Ovary (tissue), 9 donors: ENCODE results near the gene PTPRN2. TPM values are rescaled to one million over a fixed set of nuclear protein-coding genes. Genes with fewer than 3 reads are reported as not detected.

Experiments used
- DNase-seq, 5 donors: peaks; one replicate each; pipeline ENCODE4 v3.0.0-alpha.2; 2019 to 2020
- H3K27ac ChIP-seq, 2 donors: fragments of 200-600 bp; one replicate each; pipeline versions ENCODE4 v1.5.1 to v1.8.0; 2019 to 2022
- H3K27me3 ChIP-seq: fragments of 200-600 bp; one replicate; pipeline ENCODE4 v1.8.0; 2022
- H3K36me3 ChIP-seq: fragments of 200-600 bp; sonication (generic); one replicate; pipeline ENCODE4 v1.5.1; 2019
- H3K4me1 ChIP-seq: one replicate; pipeline ENCODE4 v1.8.1; 2013; ENCODE audit warnings: mild to moderate bottlenecking, moderate library complexity; ENCODE audit not compliant: insufficient read depth
- H3K4me3 ChIP-seq: fragments of 200-600 bp; sonication (generic); one replicate; pipeline ENCODE4 v1.5.1; 2017
- H3K9me3 ChIP-seq, 2 donors: fragments of 200-600 bp in 1 of 2; sonication (generic) in 1 of 2; one replicate each; pipeline versions ENCODE4 v1.5.1 to v1.8.1; 2013 to 2019; ENCODE audit warnings: mild to moderate bottlenecking in 1 of 2, moderate library complexity in 1 of 2
- EP300 ChIP-seq: sonication (generic); formaldehyde crosslinking; IDR thresholded peaks from one replicate; pipeline ENCODE4 v1.6.1; 2017; ENCODE audit warnings: antibody characterized with exemption
- POLR2A ChIP-seq: fragments of 450-650 bp; IDR thresholded peaks from one replicate; pipeline ENCODE4 v1.6.1; 2017; ENCODE audit warnings: antibody characterized with exemption, mild to moderate bottlenecking, moderate library complexity
- WGBS, 3 donors: extraction: QIAGEN DNeasy Blood & Tissue Kit in 1 of 3; methylation state at CpG; one replicate each; pipeline versions ENCODE4 v1.1.5 to v1.1.7; 2013 to 2017; 5-methylcytosine and 5-hydroxymethylcytosine counted together
- intact Hi-C, 4 donors: fragments of 100-400 bp; cut with DNase I; formaldehyde crosslinking; loops; one replicate each; pipeline versions ENCODE4 v1.11.0 to v1.15.1; 2022 to 2023
- polyA plus RNA-seq, 2 donors: library from polyadenylated mRNA; stranded (reverse); fragments of 200-250 nt in 1 of 2; fragments of 350-450 nt in 1 of 2; fragmentation: Illumina TruSeq in 1 of 2; extraction: RNeasy Lipid Tissue Mini Kit (QIAGEN cat#74804) in 1 of 2; gene quantifications; one replicate each; pipeline ENCODE4 v1.2.3, GENCODE V29; 2013 to 2014
- total RNA-seq, 7 donors: library from RNA; depleted of rRNA in 2 of 7; stranded (reverse); fragments of >200 nt in 2 of 7; fragmentation: NEBNext Ultra II Directional in 3 of 7; extraction: Animal tissue kit (Norgen Biotek cat#: 25700) in 3 of 7; gene quantifications; one replicate each; pipeline versions ENCODE4 v1.1.0 to v1.2.4, GENCODE V29; 2016 to 2023
- TF ChIP-seq, protein P1 (sequence below), 3 donors: fragments of 450-650 bp in 2 of 3; fragments of 200-600 bp in 1 of 3; IDR thresholded peaks; one replicate each; pipeline versions ENCODE4 v1.5.1 to v1.8.0; 2016 to 2022; ENCODE audit warnings: antibody characterized with exemption in 3 of 3, mild to moderate bottlenecking in 1 of 3
- donor health status: DM: no; HTN: no; CAD: no; lungs with moderate emphysema.
- donor health status: DM: no; HTN: no; CAD: no.
- donor health status: Bipolar disorder and iron deficiency.
- donor health status: DM: yes; HTN: yes; CAD: no.
- donor health status: DM: no; HTN: no; CAD: no.
- donor health status: DM: yes; HTN: yes; CAD: no.

The PTPRN2 gene
- total and polyA plus RNA-seq, 9 donors = 3.5 to 11.1 (median 5.9) TPM

DNA sequence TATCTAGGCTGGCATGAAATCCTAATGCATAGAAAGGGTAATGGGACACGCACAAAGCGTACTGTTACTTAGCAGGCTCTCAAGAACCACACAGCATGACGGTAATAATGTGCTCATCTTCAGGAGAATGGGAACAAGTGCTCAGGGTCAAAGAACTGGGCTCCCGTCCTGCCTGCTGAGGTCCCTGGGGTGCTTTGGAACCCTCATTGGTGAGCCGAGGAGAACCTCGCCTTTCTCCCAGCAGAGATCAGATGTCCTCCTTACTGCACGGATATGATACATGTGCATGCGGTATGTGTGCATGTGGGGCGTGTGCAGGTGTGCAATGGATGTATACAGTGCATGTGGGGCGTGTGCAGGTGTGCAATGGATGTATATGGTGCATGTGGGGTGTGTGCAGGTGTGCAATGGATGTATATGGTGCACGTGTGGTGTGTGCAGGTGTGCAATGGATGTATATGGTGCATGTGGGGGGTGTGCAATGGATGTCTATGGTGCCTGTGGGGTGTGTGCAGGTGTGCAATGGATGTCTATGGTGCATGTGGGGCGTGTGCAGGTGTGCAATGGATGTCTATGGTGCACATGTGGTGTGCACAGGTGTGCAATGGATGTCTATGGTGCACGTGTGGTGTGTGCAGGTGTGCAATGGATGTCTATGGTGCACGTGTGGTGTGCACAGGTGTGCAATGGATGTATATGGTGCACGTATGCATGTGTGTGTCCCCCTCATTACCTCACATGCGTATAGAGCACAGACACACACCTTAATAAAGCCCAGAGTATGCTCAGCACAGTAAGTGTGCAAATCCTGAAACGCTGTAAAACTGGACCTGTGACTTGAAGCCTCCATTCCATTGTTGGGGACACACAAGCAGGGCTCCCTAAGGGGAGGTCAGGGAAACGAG, 336.3 kb downstream of the PTPRN2 start:
- H3K27ac ChIP-seq = no peak overlapping the region
- no peaks in the 10 kb centered on the region for H3K4me1 ChIP-seq
- no peaks in the 10 kb centered on the region for H3K36me3 ChIP-seq
- TF ChIP-seq, protein P1, sequence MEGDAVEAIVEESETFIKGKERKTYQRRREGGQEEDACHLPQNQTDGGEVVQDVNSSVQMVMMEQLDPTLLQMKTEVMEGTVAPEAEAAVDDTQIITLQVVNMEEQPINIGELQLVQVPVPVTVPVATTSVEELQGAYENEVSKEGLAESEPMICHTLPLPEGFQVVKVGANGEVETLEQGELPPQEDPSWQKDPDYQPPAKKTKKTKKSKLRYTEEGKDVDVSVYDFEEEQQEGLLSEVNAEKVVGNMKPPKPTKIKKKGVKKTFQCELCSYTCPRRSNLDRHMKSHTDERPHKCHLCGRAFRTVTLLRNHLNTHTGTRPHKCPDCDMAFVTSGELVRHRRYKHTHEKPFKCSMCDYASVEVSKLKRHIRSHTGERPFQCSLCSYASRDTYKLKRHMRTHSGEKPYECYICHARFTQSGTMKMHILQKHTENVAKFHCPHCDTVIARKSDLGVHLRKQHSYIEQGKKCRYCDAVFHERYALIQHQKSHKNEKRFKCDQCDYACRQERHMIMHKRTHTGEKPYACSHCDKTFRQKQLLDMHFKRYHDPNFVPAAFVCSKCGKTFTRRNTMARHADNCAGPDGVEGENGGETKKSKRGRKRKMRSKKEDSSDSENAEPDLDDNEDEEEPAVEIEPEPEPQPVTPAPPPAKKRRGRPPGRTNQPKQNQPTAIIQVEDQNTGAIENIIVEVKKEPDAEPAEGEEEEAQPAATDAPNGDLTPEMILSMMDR (IDR thresholded peaks at IDR 0.05) = no peak
- no peak for TF ChIP-seq POLR2A
- TF ChIP-seq EP300 = no peak
- H3K4me3 ChIP-seq = no peak overlapping the region
- H3K27me3 ChIP-seq = no peaks in the 10 kb centered on the region
- no peaks in the 10 kb centered on the region for H3K9me3 ChIP-seq
- intact Hi-C loops = no loop called here
- 80 to 88% (median 85%) methylated on average over 18 of the region's 18 CpGs for WGBS, 3 donors
- DNase-seq = peak in 1 of 5 donors; percentile 1

DNA sequence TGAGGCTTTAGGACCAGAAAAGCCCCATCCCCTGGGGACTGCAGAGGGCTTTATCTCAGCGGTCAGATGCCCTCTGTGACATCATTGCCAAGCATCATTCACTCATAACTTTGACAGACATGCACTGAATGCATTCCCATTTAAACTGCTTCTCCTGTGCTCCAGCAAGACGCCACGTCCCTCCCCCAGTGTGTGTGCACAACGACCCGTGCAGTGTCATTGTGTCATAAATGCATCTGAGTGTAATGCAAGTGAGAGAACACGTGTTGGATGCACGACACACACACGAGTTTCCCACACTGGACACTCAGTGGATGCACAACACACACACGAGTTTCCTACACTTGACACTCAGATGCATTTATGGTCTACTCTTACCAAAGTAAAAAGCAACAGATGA, 337.9 kb downstream of the PTPRN2 start:
- Histone ChIP-seq H3K4me1 (no peaks in the 10 kb centered on the region), H3K27me3 (no peaks in the 10 kb centered on the region), H3K27ac (no peak overlapping the region), H3K4me3 (no peak overlapping the region), H3K9me3 (no peaks in the 10 kb centered on the region), H3K36me3 (no peaks in the 10 kb centered on the region)
- 77 to 81% (median 78%) methylated on average over 9 of the region's 9 CpGs for WGBS, 3 donors
- intact Hi-C loops = no loop called here
- TF ChIP-seq EP300 = no peak
- TF ChIP-seq, protein P1 (IDR thresholded peaks at IDR 0.05) = no peak
- no peak for TF ChIP-seq POLR2A
- DNase-seq = no peak

DNA sequence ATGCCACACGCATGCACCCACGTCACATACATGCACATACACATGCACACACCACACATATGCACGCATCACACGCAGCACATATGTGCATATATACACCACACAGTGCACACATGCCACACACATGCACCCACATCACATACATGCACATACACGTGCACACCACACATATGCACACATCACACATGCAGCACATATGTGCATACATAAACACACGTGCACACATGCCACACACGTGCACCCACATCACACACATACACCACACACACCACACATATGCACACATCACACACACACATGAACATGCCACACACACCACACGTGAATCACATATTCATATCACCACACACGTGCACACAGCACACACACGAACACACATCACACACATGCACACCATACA, 338.8 kb downstream of the PTPRN2 start:
- intact Hi-C loops = no loop called here
- Histone ChIP-seq H3K27ac (no peak overlapping the region), H3K4me3 (no peak overlapping the region), H3K9me3 (no peaks in the 10 kb centered on the region), H3K36me3 (no peaks in the 10 kb centered on the region), H3K27me3 (no peaks in the 10 kb centered on the region), H3K4me1 (no peaks in the 10 kb centered on the region)
- peak in 1 of 5 donors; percentile 3 for DNase-seq
- 42 to 87% (median 50%) methylated on average over 8 to 10 of the region's 10 CpGs for WGBS, 3 donors
- TF ChIP-seq POLR2A = no peak
- TF ChIP-seq, protein P1 (IDR thresholded peaks at IDR 0.05) = no peak

DNA sequence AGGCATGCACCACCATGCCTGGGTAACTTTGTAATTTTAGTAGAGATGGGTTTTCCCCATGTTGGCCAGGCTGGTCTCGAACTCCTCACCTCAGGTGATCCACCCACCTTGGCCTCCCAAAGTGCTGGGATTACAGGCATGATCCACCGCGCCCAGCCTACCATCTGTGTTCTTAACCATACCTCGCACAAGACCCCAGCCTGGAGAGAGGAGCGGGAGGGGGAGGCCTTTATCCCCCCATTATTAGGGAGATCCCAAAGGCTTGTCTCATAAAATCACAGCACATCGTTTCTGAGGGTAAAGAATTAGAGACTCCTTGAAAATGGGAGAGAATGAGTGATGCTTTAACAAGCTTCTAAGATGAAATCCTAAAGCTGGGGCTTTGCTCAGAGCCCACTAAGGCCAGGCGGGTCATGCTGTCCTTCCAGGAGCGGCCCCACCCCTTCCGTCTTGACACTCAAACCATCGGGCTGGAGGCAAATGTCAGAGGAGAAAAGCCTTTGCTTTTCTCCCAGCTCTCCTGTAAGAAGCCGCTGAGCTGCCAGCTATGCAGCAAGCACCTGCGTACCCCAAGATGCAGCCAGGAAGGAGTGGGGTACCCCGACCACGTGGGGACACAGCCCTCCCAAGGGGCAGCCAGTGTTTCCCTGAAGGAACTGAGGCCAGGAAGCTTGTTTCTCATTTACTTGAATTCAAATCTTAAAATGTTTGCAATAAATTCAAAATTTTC, 339.7 kb downstream of the PTPRN2 start:
- Histone ChIP-seq H3K27ac (no peak overlapping the region), H3K4me3 (no peak overlapping the region), H3K9me3 (no peaks in the 10 kb centered on the region), H3K4me1 (no peaks in the 10 kb centered on the region), H3K36me3 (no peaks in the 10 kb centered on the region), H3K27me3 (no peaks in the 10 kb centered on the region)
- TF ChIP-seq POLR2A = no peak
- TF ChIP-seq, protein P1 (IDR thresholded peaks at IDR 0.05) = no peak
- no peak for TF ChIP-seq EP300
- DNase-seq = peak in 1 of 5 donors; percentile 7
- intact Hi-C loops = no loop called here
- WGBS, 3 donors = 77 to 88% (median 80%) methylated on average over 14 of the region's 14 CpGs
